B cell (primary cell): Measurements from ENCODE around the gene ZIC3. TPM values are rescaled to one million over a fixed set of nuclear protein-coding genes. Genes with fewer than 3 reads are reported as not detected.

Experiments used
- ATAC-seq: fragments of 200-7000 bp; cut with Tn5 transposase; one replicate; pipeline ENCODE4 v1.10.0; 2021; ENCODE audit warnings: low read depth, mild to moderate bottlenecking, moderate number of reproducible peaks, moderate library complexity
- CTCF ChIA-PET: fragments of 350-600 bp; sonication (Branson Sonifier 250); formaldehyde crosslinking; loops from one replicate; lab custom pipeline; 2021; ENCODE audit warnings: antibody characterized with exemption, inconsistent platforms; lab: Charles Lee
- POLR2A ChIA-PET: fragments of 350-600 bp; sonication (Branson Sonifier 250); formaldehyde crosslinking; loops from one replicate; lab custom pipeline; 2021; ENCODE audit warnings: antibody characterized with exemption; lab: Charles Lee
- DNase-seq: peaks from one replicate; pipeline ENCODE4 v3.0.0; 2013
- H2AFZ ChIP-seq: 2 replicates; pipeline ENCODE4 v1.6.1; 2012; ENCODE audit warnings: mild to moderate bottlenecking, low read depth, low read length; ENCODE audit not compliant: insufficient read depth, poor library complexity, severe bottlenecking
- H3K27ac ChIP-seq, 2 donors: 1 replicate in 1 of 2; 2 replicates in 1 of 2; pipeline ENCODE4 v1.5.1; 2012 to 2013; ENCODE audit warnings: low read length in 2 of 2, mild to moderate bottlenecking in 2 of 2, moderate library complexity in 1 of 2
- H3K27me3 ChIP-seq, 4 experiments: fragments of 200-600 bp in 1 of 4; sonication (generic) in 1 of 4; replicated peaks in 1 of 4; 1 replicate in 2 of 4; 2 replicates in 2 of 4; pipeline versions ENCODE4 v1.6.1 to v1.7.0; 2013 to 2016; ENCODE audit warnings: low read length in 3 of 4, mild to moderate bottlenecking in 2 of 4, mixed read lengths in 1 of 4, moderate library complexity in 1 of 4; ENCODE audit not compliant: insufficient read depth in 4 of 4, control insufficient read depth in 3 of 4; ENCODE audit errors: control extremely low read depth in 1 of 4
- H3K36me3 ChIP-seq, 2 experiments: replicated peaks in 1 of 2; 1 replicate in 1 of 2; 2 replicates in 1 of 2; pipeline versions ENCODE4 v1.6.1 to v1.7.1; 2013; ENCODE audit warnings: low read length in 1 of 2; ENCODE audit not compliant: insufficient read depth in 2 of 2, control insufficient read depth in 1 of 2; ENCODE audit errors: control extremely low read depth in 1 of 2, extremely low read depth in 1 of 2
- H3K4me1 ChIP-seq, 2 donors: fragments of 200-600 bp in 1 of 2; sonication (generic) in 1 of 2; 1 replicate in 1 of 2; 2 replicates in 1 of 2; pipeline versions ENCODE4 v1.5.1 to v1.6.1; 2013 to 2017; ENCODE audit warnings: low read length in 2 of 2; ENCODE audit not compliant: control insufficient read depth in 2 of 2, insufficient read depth in 2 of 2
- H3K4me2 ChIP-seq: replicated peaks from 2 replicates; pipeline ENCODE3; 2012; ENCODE audit warnings: mild to moderate bottlenecking, low read depth, low read length; ENCODE audit not compliant: poor library complexity, severe bottlenecking
- H3K4me3 ChIP-seq, 5 experiments: fragments of 200-600 bp in 1 of 5; sonication (generic) in 1 of 5; 1 replicate in 3 of 5; 2 replicates in 2 of 5; pipeline versions ENCODE4 v1.5.1 to v1.7.0; 2011 to 2016; ENCODE audit warnings: low read length in 4 of 5, mild to moderate bottlenecking in 4 of 5, low read depth in 2 of 5, control low read depth in 1 of 5, moderate library complexity in 1 of 5; ENCODE audit not compliant: insufficient read depth in 1 of 5; ENCODE audit errors: control extremely low read depth in 1 of 5, extremely low read depth in 1 of 5
- H3K79me2 ChIP-seq: fragments of 200-600 bp; sonication (generic); one replicate; pipeline ENCODE4 v1.6.0; 2016; ENCODE audit warnings: low read length; ENCODE audit not compliant: control insufficient read depth, insufficient read depth
- H3K9ac ChIP-seq: fragments of 200-600 bp; sonication (generic); 2 replicates; pipeline ENCODE4 v1.6.1; 2017; ENCODE audit warnings: mild to moderate bottlenecking, low read length, moderate library complexity
- H3K9me3 ChIP-seq, 3 donors: one replicate each; pipeline versions ENCODE4 v1.6.1 to v1.7.1; 2013; ENCODE audit warnings: low read length in 2 of 3; ENCODE audit not compliant: control insufficient read depth in 2 of 3, insufficient read depth in 1 of 3; ENCODE audit errors: control extremely low read depth in 1 of 3
- H4K20me1 ChIP-seq: 2 replicates; pipeline ENCODE4 v1.6.0; 2012; ENCODE audit warnings: mild to moderate bottlenecking, low read length; ENCODE audit not compliant: insufficient read depth, control insufficient read depth, poor library complexity, severe bottlenecking
- H3K27ac Mint-ChIP-seq: one replicate; pipeline ENCODE4 v1.8.0; 2021; ENCODE audit warnings: mixed read lengths
- H3K27me3 Mint-ChIP-seq: one replicate; pipeline ENCODE4 v1.8.0; 2021; ENCODE audit warnings: mixed read lengths
- H3K4me1 Mint-ChIP-seq: one replicate; pipeline ENCODE4 v1.8.0; 2021; ENCODE audit warnings: mixed read lengths
- H3K4me3 Mint-ChIP-seq: one replicate; pipeline ENCODE4 v1.8.0; 2021; ENCODE audit warnings: mixed read lengths
- H3K9me3 Mint-ChIP-seq: one replicate; pipeline ENCODE4 v1.8.0; 2022; ENCODE audit warnings: mixed read lengths; ENCODE audit not compliant: insufficient read depth
- CTCF ChIP-seq: fragments of 200-600 bp; IDR thresholded peaks from one replicate; pipeline ENCODE4 v1.8.0; 2022; ENCODE audit warnings: antibody characterized with exemption, mild to moderate bottlenecking
- EZH2 ChIP-seq: IDR thresholded peaks from 2 replicates; pipeline ENCODE4 v1.6.1; 2012; ENCODE audit warnings: borderline replicate concordance, low read depth, mild to moderate bottlenecking, moderate library complexity, low read length; ENCODE audit not compliant: insufficient read depth, poor library complexity, severe bottlenecking
- WGBS: methylation state at CpG from one replicate; pipeline ENCODE4 v1.1.5; 2013; ENCODE audit warnings: missing lambda C conversion rate; ENCODE audit not compliant: insufficient coverage; 5-methylcytosine and 5-hydroxymethylcytosine counted together
- intact Hi-C: fragments of 100-400 bp; cut with micrococcal nuclease; formaldehyde crosslinking; loops from one replicate; pipeline ENCODE4 v1.10.0; 2022
- polyA plus RNA-seq: library from polyadenylated mRNA; depleted of rRNA; stranded (reverse); fragments of >200 nt; gene quantifications from 2 replicates; pipeline ENCODE4 v1.2.3, GENCODE V29; 2012
- total RNA-seq, 2 donors: library from RNA; stranded (reverse); fragments of 120-200 nt in 1 of 2; gene quantifications; 1 replicate in 1 of 2; 2 replicates in 1 of 2; pipeline versions ENCODE4 v1.2.3 to v1.2.4, GENCODE V29; 2013 to 2022

Gene ZIC3
- total and polyA plus RNA-seq, 2 donors (not counting 1 experiment from before 2014, with no cell fraction given) = not detected

- H3K4me3 ChIP-seq = no peak overlapping the region
These were observed 3.0 kb downstream of the ZIC3 start for GRCh38 chrX:137568741-137569469.

More at GRCh38 chrX:137568741-137569469, 3.0 kb downstream of the ZIC3 start:
- CTCF ChIA-PET = no interaction called here
- no peaks in the 10 kb centered on the region for H4K20me1 ChIP-seq
- peaks cover 0 to 45% (median 24%) of the 10 kb centered on the region in 4 experiments for H3K27me3 ChIP-seq
- H3K4me2 ChIP-seq = no peak overlapping the region
- no peaks in the 10 kb centered on the region for H3K36me3 ChIP-seq
- peaks cover 33% of the 10 kb centered on the region for H3K27me3 Mint-ChIP-seq
- H3K4me1 ChIP-seq = peaks cover 9 to 14% of the 10 kb centered on the region in 2 donors
- H2AFZ ChIP-seq = no peak overlapping the region
- H3K9me3 Mint-ChIP-seq = no peaks in the 10 kb centered on the region
- TF ChIP-seq CTCF (no peak), EZH2 (no peak)
- intact Hi-C loops = no loop called here
- H3K79me2 ChIP-seq = no peaks in the 10 kb centered on the region
- H3K9ac ChIP-seq = no peak overlapping the region
- H3K9me3 ChIP-seq = peaks cover 0 to 29% (median 0%) of the 10 kb centered on the region in 3 donors
- DNase-seq (no peak), ATAC-seq (no peak)
- POLR2A ChIA-PET = no interaction called here
- H3K4me1 Mint-ChIP-seq = peaks cover 10% of the 10 kb centered on the region
- H3K27ac Mint-ChIP-seq = no peak overlapping the region
- 2% methylated on average over 23 of the region's 53 CpGs for WGBS
- no peak overlapping the region for H3K4me3 Mint-ChIP-seq
- no peak overlapping the region for H3K27ac ChIP-seq
